HG03175 (cell line): ENCODE results near the gene ZNF277.

ENCODE experiments used
- ATAC-seq: cut with Tn5 transposase; IDR thresholded peaks from one replicate; pipeline ENCODE4 v1.9.1; 2021; ENCODE audit warnings: mild to moderate bottlenecking, moderate library complexity; ENCODE audit not compliant: unreplicated experiment

The ZNF277 gene

DNA sequence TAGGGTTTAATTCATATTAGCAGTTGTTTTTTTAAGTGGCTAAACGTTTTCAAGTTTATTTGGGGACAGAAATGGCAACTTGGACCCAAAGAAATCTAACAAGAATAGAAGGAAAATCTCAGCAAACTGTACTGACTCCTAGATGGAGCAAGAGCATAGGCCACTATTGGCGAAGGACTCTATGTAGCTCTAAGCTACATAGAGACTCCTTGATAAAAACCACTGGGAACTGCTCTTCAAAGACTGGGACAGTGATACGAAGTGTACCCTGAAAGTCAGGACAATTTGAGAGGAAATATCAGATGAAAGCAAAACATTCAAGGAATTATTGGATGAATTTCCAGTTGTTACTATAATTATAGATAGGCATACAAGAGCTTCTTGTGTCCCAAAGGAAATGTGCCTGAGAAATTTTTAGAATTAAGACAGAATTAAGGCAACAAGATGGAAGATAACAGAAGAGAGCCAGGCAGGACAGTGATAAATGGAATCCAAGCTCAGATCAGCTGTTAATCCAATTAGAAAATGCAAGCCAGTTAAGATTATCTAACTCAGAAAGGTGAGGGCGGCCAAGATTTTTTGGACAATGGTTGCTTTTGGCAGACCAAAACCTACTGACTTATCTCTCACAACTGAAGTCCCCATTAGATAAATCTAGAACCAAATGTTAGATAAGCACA is 140.0 kb downstream of the ZNF277 start:
- ATAC-seq, result no peak

DNA sequence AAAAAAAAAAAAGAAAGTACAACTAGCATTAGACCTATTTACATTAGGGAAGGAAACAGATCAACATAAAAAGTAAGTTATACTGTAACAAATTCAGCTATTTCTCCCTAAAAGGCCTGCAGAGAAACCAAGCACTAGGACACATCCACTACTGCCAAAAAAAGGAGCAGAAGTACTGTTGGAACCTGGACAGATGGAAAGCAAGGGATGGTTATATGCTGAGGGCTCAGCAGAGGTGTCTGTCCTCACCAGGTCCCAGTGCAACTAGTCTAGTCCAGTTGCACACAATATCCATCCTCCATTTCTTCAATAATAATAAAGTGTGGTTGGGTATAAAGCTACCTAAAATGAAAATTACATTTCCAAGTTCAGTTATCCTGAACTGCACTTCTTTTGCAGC is 140.6 kb downstream of the ZNF277 start:
- ATAC-seq, result no peak

DNA sequence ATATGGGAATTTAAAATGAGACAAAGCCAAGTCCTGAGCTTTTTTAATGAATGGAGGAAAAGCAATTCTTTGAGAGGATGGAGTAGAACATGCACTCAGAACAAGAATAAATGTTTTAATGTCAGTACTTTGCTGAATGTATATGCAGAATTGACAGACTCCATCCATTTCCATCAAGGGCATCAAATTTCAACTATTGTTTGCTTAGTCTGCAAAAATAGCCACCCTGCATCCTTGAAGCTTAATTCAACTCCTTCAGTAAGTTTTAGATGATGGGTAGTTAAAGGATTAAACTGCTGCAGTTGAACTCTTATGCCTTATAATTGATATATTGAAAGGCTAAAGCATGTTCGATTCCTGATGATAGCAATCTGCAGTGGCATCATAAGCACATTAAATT is 144.1 kb downstream of the ZNF277 start:
- ATAC-seq, result no peak

- no peak for ATAC-seq
These were observed 150.1 kb downstream of the ZNF277 start for GRCh38 chr7:112356596-112356995.

GRCh38 chr7:112357136-112357535 is 150.6 kb downstream of the ZNF277 start:
- no peak for ATAC-seq

DNA sequence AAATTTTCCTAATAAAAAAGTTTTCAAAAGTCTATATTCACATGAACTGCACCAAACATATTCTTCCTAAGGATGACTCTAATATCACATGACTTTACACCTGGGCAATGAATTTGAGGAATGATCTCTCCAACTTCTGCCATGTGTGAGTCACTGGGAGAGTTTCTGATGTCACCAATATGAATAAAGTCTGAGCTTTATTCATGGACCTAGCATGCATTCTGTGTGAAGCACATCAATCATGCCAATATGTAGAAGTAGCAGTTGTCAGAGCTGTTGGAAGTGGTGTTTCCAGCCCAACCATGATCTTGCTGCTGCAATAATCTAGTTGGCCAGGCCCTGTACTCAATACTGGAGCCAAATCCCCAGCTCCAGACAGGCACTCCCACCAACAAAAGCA is 152.0 kb downstream of the ZNF277 start:
- ATAC-seq, result no peak

DNA sequence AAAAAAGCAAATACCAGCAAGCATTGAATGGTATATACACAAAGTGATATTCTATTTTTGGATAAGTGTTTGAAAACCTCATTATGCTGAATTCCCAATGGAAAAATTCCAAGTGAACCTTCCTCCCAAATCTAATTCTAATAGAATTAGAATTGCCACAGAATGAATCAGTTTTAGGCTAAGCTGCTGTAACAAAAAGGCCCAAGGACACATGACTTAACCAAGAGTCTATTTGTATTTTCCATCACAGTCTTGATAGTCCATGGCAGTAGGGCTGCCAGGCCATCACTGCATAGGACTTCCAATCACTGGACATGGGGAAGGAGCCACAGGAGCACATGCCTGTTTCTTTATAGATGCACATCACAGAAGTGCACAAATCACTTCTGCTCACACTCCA is 152.6 kb downstream of the ZNF277 start:
- ATAC-seq, result no peak

GRCh38 chr7:112360681-112361080 is 154.2 kb downstream of the ZNF277 start:
- ATAC-seq, result no peak

- no peak for ATAC-seq
These were observed 154.7 kb downstream of the ZNF277 start for GRCh38 chr7:112361154-112361553.

GRCh38 chr7:112362053-112362650 is 155.7 kb downstream of the ZNF277 start:
- no peak for ATAC-seq

GRCh38 chr7:112362731-112363131 is 156.2 kb downstream of the ZNF277 start:
- no peak for ATAC-seq

DNA sequence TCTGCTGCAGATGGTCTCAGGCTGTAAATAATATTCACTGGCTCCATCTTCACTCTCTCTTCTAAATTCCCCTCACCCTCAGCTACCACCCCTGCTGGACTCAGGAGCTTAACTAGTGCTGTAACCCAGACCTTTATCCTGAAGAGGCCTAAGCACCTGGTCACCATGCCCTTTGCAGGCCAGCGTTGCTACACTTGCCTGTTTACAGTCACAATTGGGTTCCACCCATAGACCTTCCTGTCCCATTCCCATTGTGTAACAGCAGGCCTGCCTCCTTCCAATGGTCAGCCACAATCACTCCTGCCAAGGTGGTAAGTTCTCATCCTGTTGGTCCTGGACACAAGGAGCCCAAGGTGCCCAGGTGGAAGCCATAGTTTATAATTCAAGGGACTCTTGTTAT is 157.9 kb downstream of the ZNF277 start:
- no peak for ATAC-seq

DNA sequence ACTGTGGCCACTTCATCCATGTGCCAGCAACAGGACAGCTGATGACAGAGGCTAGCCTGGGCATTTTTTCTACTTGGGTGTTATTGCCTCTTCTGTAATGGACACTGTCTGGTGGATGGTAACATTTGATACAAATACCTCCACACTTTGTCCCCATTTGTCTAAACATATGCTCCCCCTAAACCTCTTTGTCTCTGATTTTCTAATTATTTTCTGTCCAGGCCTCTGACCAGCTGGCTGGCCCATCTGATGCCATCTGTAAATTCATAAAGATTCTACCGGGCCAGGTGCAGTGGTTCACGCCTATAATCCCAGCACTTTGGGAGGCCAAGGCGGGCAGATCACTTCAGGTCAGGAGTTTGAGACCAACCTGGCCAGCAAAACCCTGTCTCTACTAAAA is 159.1 kb downstream of the ZNF277 start:
- no peak for ATAC-seq

GRCh38 chr7:112366886-112367285 is 160.4 kb downstream of the ZNF277 start:
- ATAC-seq, result no peak

DNA sequence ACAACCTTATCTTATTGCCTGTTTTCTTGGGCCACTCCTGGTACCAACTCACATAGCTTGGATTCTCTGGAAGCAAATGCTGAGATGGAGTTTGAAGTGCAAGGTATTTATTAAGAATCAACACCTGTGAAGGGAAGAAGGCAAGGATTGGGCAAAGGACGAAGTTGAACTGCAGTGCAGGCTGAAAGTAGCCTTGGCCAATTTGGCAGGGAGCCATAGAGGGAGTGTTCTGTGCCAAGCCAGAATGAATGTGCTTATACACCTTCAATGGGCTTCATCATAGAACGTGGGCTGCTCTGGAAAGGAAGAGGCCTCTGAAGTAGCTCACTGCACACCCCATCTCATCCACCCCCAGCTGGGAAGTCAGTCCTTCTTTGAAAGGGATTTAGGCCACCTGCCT is 163.9 kb downstream of the ZNF277 start:
- ATAC-seq, result no peak

- ATAC-seq, result no peak
These were observed 165.2 kb downstream of the ZNF277 start for GRCh38 chr7:112371701-112372100.

GRCh38 chr7:112372101-112372500 is 165.6 kb downstream of the ZNF277 start:
- no peak for ATAC-seq

DNA sequence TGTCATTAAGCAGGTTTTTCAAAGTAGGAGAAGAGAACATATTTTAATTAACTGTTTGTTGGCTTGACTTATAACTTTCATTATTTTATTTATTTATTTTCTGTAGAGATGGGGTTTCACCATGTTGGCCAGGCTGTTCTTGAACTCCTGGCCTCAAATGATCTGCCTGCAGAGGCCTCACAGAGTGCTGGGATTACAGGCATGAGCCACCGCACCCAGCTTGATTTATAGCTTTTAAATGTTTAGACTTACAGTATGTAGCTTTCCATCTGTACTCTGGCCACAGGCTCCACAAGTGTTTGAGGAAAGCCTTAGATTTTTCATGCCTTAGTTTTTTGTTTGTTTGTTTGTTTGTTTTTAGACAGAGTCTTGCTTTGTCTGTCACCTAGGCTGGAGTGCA is 171.1 kb downstream of the ZNF277 start:
- ATAC-seq, result no peak

DNA sequence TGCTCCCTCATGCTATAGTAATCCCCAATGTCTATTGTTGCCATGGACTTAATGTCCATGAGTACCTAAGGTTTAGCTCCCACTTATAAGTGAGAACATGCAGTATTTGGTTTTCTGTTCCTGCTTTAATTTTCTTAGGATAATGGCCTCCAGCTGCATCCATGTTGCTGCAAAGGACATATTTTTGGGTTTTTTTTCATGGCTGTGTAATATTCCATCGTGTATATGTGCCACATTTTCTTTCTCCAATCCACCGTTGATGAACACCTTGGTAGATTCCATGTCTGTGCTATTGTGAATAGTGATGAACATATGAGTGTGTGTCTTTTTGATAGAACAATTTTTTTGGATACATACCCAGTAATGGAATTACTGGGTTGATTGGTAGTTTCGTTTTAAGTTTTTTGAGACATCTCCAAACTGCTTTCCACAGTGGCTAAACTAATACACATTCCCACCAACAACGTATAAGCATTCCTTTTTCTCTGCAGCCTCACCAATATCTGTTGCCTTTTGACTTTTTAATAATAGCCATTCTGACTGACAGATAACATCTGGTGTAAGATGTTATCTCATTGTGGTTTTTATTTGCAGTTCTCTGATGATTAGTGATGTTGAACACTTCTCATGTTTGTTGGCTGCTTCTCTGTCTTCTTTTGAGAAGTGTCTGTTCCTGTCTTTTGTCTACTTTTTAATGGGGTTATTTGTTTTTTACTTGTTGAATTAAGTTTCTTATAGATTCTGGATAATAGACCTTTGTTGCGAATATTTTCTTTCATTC is 175.0 kb downstream of the ZNF277 start:
- no peak for ATAC-seq

- no peak for ATAC-seq
These were observed 177.3 kb downstream of the ZNF277 start for GRCh38 chr7:112383671-112384417.

- no peak for ATAC-seq
These were observed 179.0 kb downstream of the ZNF277 start for GRCh38 chr7:112385516-112385915.
